Measurements from ENCODE around the gene RDH5.

DNA sequence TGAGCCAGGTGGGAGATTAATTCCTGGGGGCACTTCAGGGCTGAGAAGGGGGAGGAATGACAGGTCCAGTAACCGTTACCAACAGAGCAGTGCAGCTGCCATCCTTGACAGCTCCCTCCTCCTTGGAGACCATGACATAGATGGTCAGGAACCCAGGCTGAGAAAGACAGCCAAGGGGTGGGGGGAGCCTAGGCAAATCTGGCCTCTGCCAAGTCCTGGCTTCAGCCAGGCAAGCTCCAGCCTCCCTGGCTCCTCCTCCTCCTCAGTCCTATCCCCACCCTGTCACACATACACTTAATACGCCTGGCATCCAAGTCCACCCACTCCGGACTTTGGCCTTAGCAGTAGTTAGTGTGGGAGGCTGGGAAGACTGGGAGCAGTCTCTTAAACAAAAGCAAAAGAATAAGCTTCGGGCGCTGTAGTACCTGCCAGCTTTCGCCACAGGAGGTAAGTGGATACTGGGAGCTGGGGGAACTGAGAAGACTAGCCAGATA lies at the start of gene RDH5:
- no peak for TF ChIP-seq POLR2A (IDR thresholded peaks at IDR 0.05; ENCODE audit: low read depth, low read length)
- no peak for TF ChIP-seq POLR2AphosphoS5 (IDR thresholded peaks at IDR 0.05; ENCODE audit: low read depth, low read length)
- TF ChIP-seq TAF1 (IDR thresholded peaks at IDR 0.05; ENCODE audit: low read depth, low read length) = no peak
- TF ChIP-seq PAX5 (IDR thresholded peaks at IDR 0.05; ENCODE audit: insufficient read depth, low read length, severe bottlenecking) = no peak
